ENCODE measurements around the gene SPR. TPM values are rescaled to one million over a fixed set of nuclear protein-coding genes. Genes with fewer than 3 reads are reported as not detected.

Gene SPR
- total and polyA plus RNA-seq, 2 of the 13 experiments (the other 11 are each of a cell fraction or from before 2014, with no cell fraction given): 34.0 to 96.0 TPM

DNA sequence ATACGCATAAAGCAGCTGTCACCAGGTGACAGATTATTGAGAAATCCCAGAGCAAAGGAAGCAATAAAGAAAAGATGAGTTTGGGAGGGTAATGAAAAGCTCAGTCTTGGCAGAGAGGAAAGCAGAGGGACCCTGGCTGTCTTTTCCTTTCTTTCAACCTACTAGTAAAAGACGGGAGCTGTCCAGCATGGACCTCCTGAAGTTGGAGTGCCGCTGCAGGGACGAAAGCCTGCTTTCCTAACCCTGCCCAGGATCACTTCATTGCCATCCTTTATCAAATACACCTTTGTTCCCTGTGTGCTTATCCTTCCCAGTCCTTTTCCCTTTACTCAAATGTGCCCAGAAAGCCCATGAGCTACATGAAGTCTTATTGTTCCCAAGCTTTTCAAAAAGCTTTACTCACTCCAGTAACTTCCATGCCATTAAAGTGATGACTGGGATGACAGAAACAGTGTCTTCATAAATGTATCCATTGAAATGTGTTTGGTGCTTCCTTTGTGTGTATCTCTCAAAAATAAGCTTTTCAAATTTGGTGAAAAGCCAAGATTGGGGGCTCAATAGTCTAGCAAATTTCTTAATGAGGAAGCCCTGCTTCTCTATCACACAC, 3.7 kb upstream of the SPR start (continued):
- TF ChIP-seq AGO2 (optimal IDR thresholded peaks at IDR 0.05; ENCODE audit: low read depth, low read length) (no peak), IRX3 (CRISPR knock-in tag; IDR thresholded peaks at IDR 0.05; ENCODE audit: borderline replicate concordance, low read depth) (0 out of 2 replicates have a peak, but pooled peaks have one; percentile 32), ATF4 (CRISPR knock-in tag; IDR thresholded peaks at IDR 0.05) (peak in 1 of 2 experiments; percentile 27; a peak in 1 of 4 replicates), ZNF484 (CRISPR knock-in tag; IDR thresholded peaks at IDR 0.05; ENCODE audit: borderline replicate concordance, low read depth) (no peak), ZBED4 (CRISPR knock-in tag; IDR thresholded peaks at IDR 0.05; ENCODE audit: borderline replicate concordance) (no peak), KDM3A (CRISPR knock-in tag; IDR thresholded peaks at IDR 0.05; ENCODE audit: low read depth) (peak; percentile 24; the same call in 1 of the 2 replicates), TMF1 (CRISPR knock-in tag; IDR thresholded peaks at IDR 0.05; ENCODE audit: low read depth) (no peak), TOE1 (CRISPR knock-in tag; IDR thresholded peaks at IDR 0.05) (no peak), EZH2 (conservative IDR thresholded peaks at IDR 0.05; ENCODE audit: low read depth, low read length) (no peak), ZNF790 (CRISPR knock-in tag; IDR thresholded peaks at IDR 0.05; ENCODE audit: borderline replicate concordance) (no peak), SMC3 (IDR thresholded peaks at IDR 0.05; ENCODE audit: low read length) (no peak), TAF1 (CRISPR knock-in tag; IDR thresholded peaks at IDR 0.05) (no peak), PHF20 (CRISPR knock-in tag; IDR thresholded peaks at IDR 0.05) (no peak), ZNF431 (CRISPR knock-in tag; IDR thresholded peaks at IDR 0.05; ENCODE audit: borderline replicate concordance, low read depth) (no peak), NFIB (CRISPR knock-in tag; IDR thresholded peaks at IDR 0.05; ENCODE audit: borderline replicate concordance) (no peak), NRL (CRISPR knock-in tag; IDR thresholded peaks at IDR 0.05; ENCODE audit: borderline replicate concordance) (no peak), DRAP1 (CRISPR knock-in tag; IDR thresholded peaks at IDR 0.05) (no peak), ZNF235 (CRISPR knock-in tag; IDR thresholded peaks at IDR 0.05; ENCODE audit: borderline replicate concordance) (no peak), HHEX (CRISPR knock-in tag; IDR thresholded peaks at IDR 0.05) (no peak), ZFP82 (CRISPR knock-in tag; IDR thresholded peaks at IDR 0.05; ENCODE audit: borderline replicate concordance) (no peak), MXD4 (CRISPR knock-in tag; IDR thresholded peaks at IDR 0.05) (peak; percentile 68; the same call in 1 of the 2 replicates), ZNF12 (CRISPR knock-in tag; IDR thresholded peaks at IDR 0.05) (peak; percentile 71), SRF (IDR thresholded peaks at IDR 0.05; ENCODE audit: low read depth, low read length) (no peak), ZNF333 (CRISPR knock-in tag; IDR thresholded peaks at IDR 0.05; ENCODE audit: borderline replicate concordance) (no peak), PRMT3 (CRISPR knock-in tag; IDR thresholded peaks at IDR 0.05; ENCODE audit: borderline replicate concordance, low read depth) (no peak)
- TF ChIP-seq, protein P1, sequence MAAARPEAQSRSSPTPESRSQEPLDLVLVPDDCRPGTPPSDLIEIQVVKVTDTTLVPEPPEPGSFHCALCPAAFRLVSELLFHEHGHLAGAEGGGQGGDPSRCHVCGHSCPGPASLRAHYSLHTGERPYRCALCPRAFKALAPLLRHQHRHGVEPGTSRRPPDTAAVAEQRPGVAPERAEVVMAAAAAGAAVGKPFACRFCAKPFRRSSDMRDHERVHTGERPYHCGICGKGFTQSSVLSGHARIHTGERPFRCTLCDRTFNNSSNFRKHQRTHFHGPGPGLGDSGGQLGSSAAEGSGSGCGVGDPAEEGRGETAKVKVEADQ (CRISPR knock-in tag; IDR thresholded peaks at IDR 0.05; ENCODE audit: borderline replicate concordance): no peak
